Right lobe of liver (tissue), 4 donors: Measurements from ENCODE around the gene TEX26.

Source experiments
- POLR2A ChIP-seq: fragments of 450-650 bp; IDR thresholded peaks from one replicate; pipeline ENCODE4 v1.6.1; 2017; ENCODE audit warnings: antibody characterized with exemption, mild to moderate bottlenecking
- TF ChIP-seq, protein P1 (sequence below), 4 donors: fragments of 200-600 bp in 3 of 4; fragments of 450-650 bp in 1 of 4; IDR thresholded peaks; one replicate each; pipeline versions ENCODE4 v1.5.1 to v1.8.0; 2016 to 2022; ENCODE audit warnings: antibody characterized with exemption in 4 of 4, mild to moderate bottlenecking in 2 of 4
- donor health status: DM: no; HTN: no; CAD: no.
- donor health status: DM: no; HTN: no; CAD: no.
- donor health status: DM: no; HTN: yes; CAD: no.

DNA sequence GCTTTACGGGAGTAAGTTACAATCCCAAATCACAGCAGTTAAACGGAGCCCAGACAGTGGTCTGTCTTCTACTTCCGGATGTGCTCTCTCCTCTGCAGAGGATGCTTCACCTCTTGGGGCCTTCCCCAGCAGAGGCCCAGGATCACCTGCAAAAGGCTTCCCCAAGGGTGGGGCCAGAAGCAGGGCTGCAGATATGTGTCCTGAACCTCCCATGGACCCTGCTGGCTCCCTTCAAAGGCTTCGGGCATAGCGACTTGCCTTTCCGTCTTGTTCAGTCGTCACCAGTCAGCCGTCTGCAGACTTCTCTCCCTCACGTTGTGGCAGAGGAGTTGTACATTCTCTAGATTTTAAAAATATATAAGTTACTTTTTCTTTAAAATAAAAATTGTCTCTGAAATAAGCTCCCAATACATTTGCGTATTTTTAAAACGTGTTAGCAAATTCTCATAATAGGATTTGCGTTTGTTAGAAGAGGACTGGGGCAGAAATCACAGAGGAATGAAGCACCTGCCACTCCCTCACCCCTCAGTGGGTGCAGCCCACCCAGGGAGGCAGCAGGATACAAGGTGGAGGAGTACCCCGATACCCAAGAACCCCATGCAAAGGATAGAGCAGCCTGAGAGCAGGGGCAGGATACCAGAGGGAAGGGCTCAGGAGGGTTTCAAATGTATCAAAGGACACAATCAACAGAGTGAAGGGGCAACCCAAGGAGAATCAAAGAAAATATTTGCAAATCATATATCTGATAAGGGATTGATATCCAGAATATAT is 49.3 kb upstream of the TEX26 start:
- TF ChIP-seq, protein P1, sequence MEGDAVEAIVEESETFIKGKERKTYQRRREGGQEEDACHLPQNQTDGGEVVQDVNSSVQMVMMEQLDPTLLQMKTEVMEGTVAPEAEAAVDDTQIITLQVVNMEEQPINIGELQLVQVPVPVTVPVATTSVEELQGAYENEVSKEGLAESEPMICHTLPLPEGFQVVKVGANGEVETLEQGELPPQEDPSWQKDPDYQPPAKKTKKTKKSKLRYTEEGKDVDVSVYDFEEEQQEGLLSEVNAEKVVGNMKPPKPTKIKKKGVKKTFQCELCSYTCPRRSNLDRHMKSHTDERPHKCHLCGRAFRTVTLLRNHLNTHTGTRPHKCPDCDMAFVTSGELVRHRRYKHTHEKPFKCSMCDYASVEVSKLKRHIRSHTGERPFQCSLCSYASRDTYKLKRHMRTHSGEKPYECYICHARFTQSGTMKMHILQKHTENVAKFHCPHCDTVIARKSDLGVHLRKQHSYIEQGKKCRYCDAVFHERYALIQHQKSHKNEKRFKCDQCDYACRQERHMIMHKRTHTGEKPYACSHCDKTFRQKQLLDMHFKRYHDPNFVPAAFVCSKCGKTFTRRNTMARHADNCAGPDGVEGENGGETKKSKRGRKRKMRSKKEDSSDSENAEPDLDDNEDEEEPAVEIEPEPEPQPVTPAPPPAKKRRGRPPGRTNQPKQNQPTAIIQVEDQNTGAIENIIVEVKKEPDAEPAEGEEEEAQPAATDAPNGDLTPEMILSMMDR (IDR thresholded peaks at IDR 0.05), result no peak
- TF ChIP-seq POLR2A, result no peak
